SKM-1 (cell line): ENCODE results near the gene MAP3K2.
A peak's percentile ranks its signal among the peaks of the same experiment; 100 is the strongest.

Source experiments
- DNase-seq: peaks from one replicate; lab custom pipeline; 2025; ENCODE audit not compliant: unreplicated experiment; lab: John Stamatoyannopoulos, UW

Gene MAP3K2

GRCh38 chr2:127407661-127408003 lies 19.9 kb upstream of the MAP3K2 start:
- no peak for DNase-seq

GRCh38 chr2:127407091-127407490 lies 19.3 kb upstream of the MAP3K2 start:
- no peak for DNase-seq

GRCh38 chr2:127406454-127406853 lies 18.7 kb upstream of the MAP3K2 start:
- no peak for DNase-seq

- no peak for DNase-seq
These were observed 17.5 kb upstream of the MAP3K2 start for GRCh38 chr2:127405255-127405610.

- no peak for DNase-seq
These were observed 16.9 kb upstream of the MAP3K2 start for GRCh38 chr2:127404466-127405254.

GRCh38 chr2:127403460-127403859 lies 15.7 kb upstream of the MAP3K2 start:
- no peak for DNase-seq

GRCh38 chr2:127401757-127402695 lies 14.3 kb upstream of the MAP3K2 start:
- DNase-seq: no peak

- DNase-seq: no peak
These were observed 13.4 kb upstream of the MAP3K2 start for GRCh38 chr2:127400897-127401756.

- DNase-seq: no peak
These were observed 12.7 kb upstream of the MAP3K2 start for GRCh38 chr2:127400533-127400896.

GRCh38 chr2:127398239-127398590 lies 10.4 kb upstream of the MAP3K2 start:
- no peak for DNase-seq

- no peak for DNase-seq
These were observed 9.9 kb upstream of the MAP3K2 start for GRCh38 chr2:127397568-127398238.

- DNase-seq: no peak
These were observed 6.7 kb upstream of the MAP3K2 start for GRCh38 chr2:127394492-127394891.

GRCh38 chr2:127392828-127393578 lies 5.2 kb upstream of the MAP3K2 start:
- DNase-seq: no peak

- DNase-seq: no peak
These were observed 4.5 kb upstream of the MAP3K2 start for GRCh38 chr2:127392133-127392827.

GRCh38 chr2:127389778-127390435 lies 2.1 kb upstream of the MAP3K2 start:
- DNase-seq: peak; percentile 62

- no peak for DNase-seq
These were observed 819 bp upstream of the MAP3K2 start for GRCh38 chr2:127388423-127389164.

- peak; percentile 45 for DNase-seq
These were observed 766 bp downstream of the MAP3K2 start for GRCh38 chr2:127386764-127387654.
